Measurements from ENCODE around the gene ZFAND3.

Gene ZFAND3

GRCh38 chr6:38153076-38153797 lies 333.7 kb downstream of the ZFAND3 start:
- no peak for TF ChIP-seq CTCF (IDR thresholded peaks at IDR 0.05; ENCODE audit: borderline replicate concordance, insufficient read depth, low read depth, low read length)
- H3K4me3 ChIP-seq (ENCODE audit: low read depth, low read length), result no peak overlapping the region

GRCh38 chr6:38153798-38154345 lies 334.3 kb downstream of the ZFAND3 start:
- TF ChIP-seq CTCF (IDR thresholded peaks at IDR 0.05; ENCODE audit: borderline replicate concordance, insufficient read depth, low read depth, low read length), result no peak
- H3K4me3 ChIP-seq (ENCODE audit: low read depth, low read length), result no peak overlapping the region

GRCh38 chr6:38154731-38155130 lies 335.2 kb downstream of the ZFAND3 start:
- H3K4me3 ChIP-seq (ENCODE audit: low read depth, low read length), result no peak overlapping the region
- no peak for TF ChIP-seq CTCF (IDR thresholded peaks at IDR 0.05; ENCODE audit: borderline replicate concordance, insufficient read depth, low read depth, low read length)

- no peak for TF ChIP-seq CTCF (IDR thresholded peaks at IDR 0.05; ENCODE audit: borderline replicate concordance, insufficient read depth, low read depth, low read length)
Observed at GRCh38 chr6:38155144-38155543, 335.6 kb downstream of the ZFAND3 start.

DNA sequence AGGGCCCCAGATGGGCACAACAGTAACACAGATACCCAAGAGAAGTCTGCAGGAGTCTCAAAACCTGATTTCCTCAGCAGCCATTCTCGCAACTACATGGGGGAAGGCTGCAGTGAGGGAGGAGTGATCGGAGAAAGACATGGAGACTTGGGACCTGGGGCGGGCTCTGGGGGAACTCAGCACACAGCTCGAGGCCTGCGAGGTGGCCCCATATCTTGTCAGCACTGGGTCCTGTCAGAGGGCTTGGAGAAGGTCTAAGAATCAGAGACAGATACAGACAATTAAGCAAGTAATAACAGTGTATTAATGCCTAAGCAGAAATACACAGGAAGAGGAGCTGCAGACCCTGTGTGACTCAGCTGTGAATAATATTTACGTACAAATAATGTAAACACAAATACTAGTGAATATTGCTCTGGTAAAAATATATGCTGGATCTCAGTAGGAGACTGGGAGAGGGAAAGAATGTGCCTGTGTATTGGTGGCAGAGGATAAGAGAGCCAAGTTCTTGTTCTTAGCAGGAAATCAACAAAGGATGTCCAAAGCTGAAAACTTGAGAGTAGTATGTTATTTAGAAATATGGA lies 336.2 kb downstream of the ZFAND3 start:
- no peak for TF ChIP-seq CTCF (IDR thresholded peaks at IDR 0.05; ENCODE audit: borderline replicate concordance, insufficient read depth, low read depth, low read length)
- H3K4me3 ChIP-seq (ENCODE audit: low read depth, low read length), result no peak overlapping the region

More at GRCh38 chr6:38155144-38155543, 335.6 kb downstream of the ZFAND3 start:
- H3K4me3 ChIP-seq (ENCODE audit: low read depth, low read length), result no peak overlapping the region

DNA sequence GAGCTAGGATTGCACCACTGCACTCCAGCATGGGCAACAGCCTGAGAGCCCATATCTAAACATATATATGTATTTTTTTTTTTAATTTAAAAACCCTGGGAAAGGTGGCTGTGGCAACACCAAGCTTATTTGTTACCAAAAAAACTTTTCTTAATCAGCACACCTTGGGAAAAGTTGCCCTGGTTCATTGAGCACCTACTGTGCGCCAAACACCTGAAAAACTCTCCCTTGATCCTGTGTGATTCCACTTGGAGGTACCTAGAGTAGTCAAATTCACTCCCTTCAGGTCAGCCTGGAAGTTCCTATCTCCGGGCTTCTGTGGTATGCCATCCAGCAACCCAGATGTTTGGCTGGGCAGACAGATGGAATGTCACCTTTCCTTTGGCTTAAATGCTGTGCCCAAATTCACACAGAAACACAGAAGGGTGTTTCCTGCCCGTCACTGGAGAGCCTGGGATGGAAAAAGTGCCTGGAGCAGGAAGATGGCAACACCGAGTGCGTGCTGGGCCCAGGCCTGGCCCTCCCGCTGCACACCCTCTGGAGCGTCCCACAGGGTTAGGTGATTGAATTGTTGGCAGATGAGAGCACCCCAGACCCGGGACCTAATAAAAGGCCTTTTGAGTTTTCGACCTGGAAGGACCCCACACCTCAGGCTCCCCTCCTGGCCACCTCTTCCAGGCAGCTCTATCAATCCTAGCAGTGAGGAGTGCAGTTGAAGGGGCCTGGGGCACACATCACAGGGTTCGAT lies 337.5 kb downstream of the ZFAND3 start:
- no peak overlapping the region for H3K4me3 ChIP-seq (ENCODE audit: low read depth, low read length)
- TF ChIP-seq CTCF (IDR thresholded peaks at IDR 0.05; ENCODE audit: borderline replicate concordance, insufficient read depth, low read depth, low read length), result no peak
